ENCODE data around the gene MACF1.

DNA sequence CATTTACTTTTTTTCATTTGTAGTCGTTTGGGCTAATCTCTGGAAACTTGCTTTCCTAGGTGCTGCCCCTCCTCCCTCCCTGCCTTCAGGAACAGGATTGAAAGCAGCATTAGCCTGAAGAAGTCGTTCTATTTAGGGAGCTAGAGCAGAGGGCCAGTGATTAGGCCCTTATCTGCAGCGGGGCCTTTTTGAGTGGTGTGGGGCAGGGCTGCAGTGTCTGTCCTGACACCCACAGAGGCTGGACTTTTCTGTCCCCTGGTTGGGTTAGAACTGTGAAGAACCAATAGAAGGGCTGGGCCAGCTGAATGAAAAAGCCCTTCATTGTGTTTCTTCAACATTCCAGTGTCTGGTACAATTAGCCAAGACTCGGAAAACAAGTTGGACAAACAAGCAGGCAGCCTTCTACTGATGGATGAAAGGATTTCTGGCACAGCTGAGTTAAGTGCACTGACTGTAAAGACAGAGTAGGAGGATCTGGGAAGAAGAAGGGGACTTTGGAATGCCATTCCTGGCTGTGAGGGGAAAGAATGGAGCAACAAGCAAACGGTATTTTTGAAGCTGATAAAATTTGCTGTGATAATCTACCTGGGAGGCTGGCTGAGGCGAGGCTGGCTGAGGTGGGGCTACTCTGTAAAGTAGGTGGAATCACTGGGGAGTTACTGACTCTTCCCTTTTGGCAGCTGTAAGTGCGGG, 9.7 kb downstream of the MACF1 start:
- TF ChIP-seq CTCF (CRISPR knock-in tag; IDR thresholded peaks at IDR 0.05) (no peak), SMARCC2 (IDR thresholded peaks at IDR 0.05) (no peak), ZNF431 (CRISPR knock-in tag; IDR thresholded peaks at IDR 0.05; ENCODE audit: borderline replicate concordance, low read depth) (no peak), PBX3 (CRISPR knock-in tag; IDR thresholded peaks at IDR 0.05; ENCODE audit: borderline replicate concordance) (no peak), HCFC1 (IDR thresholded peaks at IDR 0.05; ENCODE audit: low read depth, low read length) (no peak), POLR2AphosphoS5 (IDR thresholded peaks at IDR 0.05; ENCODE audit: low read depth, low read length) (no peak), BHLHE40 (IDR thresholded peaks at IDR 0.05; ENCODE audit: low read length) (0 out of 2 replicates have a peak, but pooled peaks have one; percentile 7), TCF12 (IDR thresholded peaks at IDR 0.05) (no peak), TCF12 (CRISPR knock-in tag; IDR thresholded peaks at IDR 0.05) (no peak), NR2F2 (IDR thresholded peaks at IDR 0.05; ENCODE audit: borderline replicate concordance, low read depth) (no peak), JDP2 (CRISPR knock-in tag; IDR thresholded peaks at IDR 0.05; ENCODE audit: borderline replicate concordance) (no peak)
- TF ChIP-seq, protein P1, sequence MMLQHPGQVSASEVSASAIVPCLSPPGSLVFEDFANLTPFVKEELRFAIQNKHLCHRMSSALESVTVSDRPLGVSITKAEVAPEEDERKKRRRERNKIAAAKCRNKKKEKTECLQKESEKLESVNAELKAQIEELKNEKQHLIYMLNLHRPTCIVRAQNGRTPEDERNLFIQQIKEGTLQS (CRISPR knock-in tag; IDR thresholded peaks at IDR 0.05): no peak

All from HepG2 (cell line).